Bronchial epithelial cell (primary cell): ENCODE results near the gene NEURL1B. TPM values are rescaled to one million over a fixed set of nuclear protein-coding genes. Genes with fewer than 3 reads are reported as not detected.
"Not testable (repeated sequence)": the region's sequence is repeated elsewhere in the genome, so short reads cannot be mapped to it uniquely, and the experiment has no call there.

ENCODE experiments used
- DNase-seq: peaks from one replicate; pipeline ENCODE4 v3.0.0-alpha.2; 2010; ENCODE audit warnings: low read depth
- FAIRE-seq: peaks from 2 replicates; lab custom pipeline; 2011; peaks lifted over from hg19 to GRCh38; lab: Jason Lieb, UNC
- H3K27me3 ChIP-seq: 2 replicates; pipeline ENCODE4 v1.5.1; 2011; ENCODE audit warnings: low read length; ENCODE audit not compliant: control insufficient read depth, insufficient read depth
- H3K36me3 ChIP-seq: 2 replicates; pipeline ENCODE4 v1.5.1; 2011; ENCODE audit warnings: low read length; ENCODE audit not compliant: control insufficient read depth, insufficient read depth
- H3K4me3 ChIP-seq: 2 replicates; pipeline ENCODE4 v1.5.1; 2011; ENCODE audit warnings: mild to moderate bottlenecking, low read depth, low read length, control low read depth
- CTCF ChIP-seq: IDR thresholded peaks from 2 replicates; pipeline ENCODE4 v1.5.1; 2011; ENCODE audit warnings: mild to moderate bottlenecking, moderate library complexity, low read length, control low read depth, inconsistent platforms; ENCODE audit not compliant: insufficient read depth, severe bottlenecking
- total RNA-seq: library from RNA; depleted of rRNA; stranded (reverse); fragments of >200 nt; gene quantifications from 2 replicates; pipeline ENCODE4 v1.2.1, GENCODE V29; 2014

The NEURL1B gene
- total RNA-seq, 1 donor from 2014 or later: 4.7 TPM

- no peaks in the 10 kb centered on the region for H3K27me3 ChIP-seq
- no peak for TF ChIP-seq CTCF
- H3K4me3 ChIP-seq: no peak overlapping the region
- DNase-seq (no peak), FAIRE-seq (no peak)
- H3K36me3 ChIP-seq: no peaks in the 10 kb centered on the region
Measured at GRCh38 chr5:172674155-172674554, 33.1 kb downstream of the NEURL1B start.

- H3K27me3 ChIP-seq: no peaks in the 10 kb centered on the region
- FAIRE-seq: no peak
- TF ChIP-seq CTCF: no peak
- DNase-seq: no peak
- H3K36me3 ChIP-seq: no peaks in the 10 kb centered on the region
- H3K4me3 ChIP-seq: no peak overlapping the region
Measured at GRCh38 chr5:172676914-172677475, 35.9 kb downstream of the NEURL1B start.

GRCh38 chr5:172678362-172678874 lies 37.4 kb downstream of the NEURL1B start:
- not testable (repeated sequence) for H3K27me3 ChIP-seq, DNase-seq, H3K36me3 ChIP-seq, FAIRE-seq, H3K4me3 ChIP-seq

- DNase-seq (no peak), FAIRE-seq (no peak)
- TF ChIP-seq CTCF: no peak
- Histone ChIP-seq H3K36me3 (no peaks in the 10 kb centered on the region), H3K4me3 (no peak overlapping the region), H3K27me3 (no peaks in the 10 kb centered on the region)
Measured at GRCh38 chr5:172678902-172679301, 37.8 kb downstream of the NEURL1B start.

- no peak for TF ChIP-seq CTCF
- Histone ChIP-seq H3K36me3 (no peaks in the 10 kb centered on the region), H3K27me3 (no peaks in the 10 kb centered on the region), H3K4me3 (no peak overlapping the region)
- DNase-seq (no peak), FAIRE-seq (no peak)
Measured at GRCh38 chr5:172679628-172680212, 38.7 kb downstream of the NEURL1B start.

GRCh38 chr5:172680921-172681320 lies 39.9 kb downstream of the NEURL1B start:
- no peak for DNase-seq
- no peak for FAIRE-seq
- Histone ChIP-seq H3K4me3 (no peak overlapping the region), H3K36me3 (no peaks in the 10 kb centered on the region), H3K27me3 (no peaks in the 10 kb centered on the region)
- TF ChIP-seq CTCF: no peak
